ENCODE data around the gene WWC1.
"Not testable (repeated sequence)": the region's sequence is repeated elsewhere in the genome, so short reads cannot be mapped to it uniquely, and the experiment has no call there.

WWC1 gene

GRCh38 chr5:168411871-168412270 is 120.4 kb downstream of the WWC1 start:
- no peak for DNase-seq (ENCODE audit: low spot score)

- no peak for DNase-seq (ENCODE audit: low spot score)
These were observed 121.6 kb downstream of the WWC1 start for GRCh38 chr5:168413062-168413461.

GRCh38 chr5:168413596-168413995 is 122.2 kb downstream of the WWC1 start:
- DNase-seq (ENCODE audit: low spot score) = no peak

GRCh38 chr5:168415401-168415800 is 124.0 kb downstream of the WWC1 start:
- no peak for DNase-seq (ENCODE audit: low spot score)

GRCh38 chr5:168415971-168416370 is 124.5 kb downstream of the WWC1 start:
- DNase-seq (ENCODE audit: low spot score) = no peak

- no peak for DNase-seq (ENCODE audit: low spot score)
These were observed 126.4 kb downstream of the WWC1 start for GRCh38 chr5:168417731-168418429.

- DNase-seq (ENCODE audit: low spot score) = no peak
These were observed 129.0 kb downstream of the WWC1 start for GRCh38 chr5:168420461-168420860.

GRCh38 chr5:168422431-168422830 is 131.0 kb downstream of the WWC1 start:
- DNase-seq (ENCODE audit: low spot score) = peak; percentile 51

- DNase-seq (ENCODE audit: low spot score) = no peak
These were observed 132.0 kb downstream of the WWC1 start for GRCh38 chr5:168423478-168423877.

- DNase-seq (ENCODE audit: low spot score) = no peak
These were observed 132.5 kb downstream of the WWC1 start for GRCh38 chr5:168423971-168424370.

- no peak for DNase-seq (ENCODE audit: low spot score)
These were observed 133.3 kb downstream of the WWC1 start for GRCh38 chr5:168424594-168425323.

GRCh38 chr5:168426007-168426863 is 134.8 kb downstream of the WWC1 start:
- DNase-seq (ENCODE audit: low spot score) = no peak

GRCh38 chr5:168426864-168427172 is 135.4 kb downstream of the WWC1 start:
- no peak for DNase-seq (ENCODE audit: low spot score)

- no peak for DNase-seq (ENCODE audit: low spot score)
These were observed 135.8 kb downstream of the WWC1 start for GRCh38 chr5:168427224-168427623.

- DNase-seq (ENCODE audit: low spot score) = no peak
These were observed 137.1 kb downstream of the WWC1 start for GRCh38 chr5:168428552-168428951.

- DNase-seq (ENCODE audit: low spot score) = no peak
These were observed 138.9 kb downstream of the WWC1 start for GRCh38 chr5:168430296-168430695.

GRCh38 chr5:168432903-168433302 is 141.5 kb downstream of the WWC1 start:
- no peak for DNase-seq (ENCODE audit: low spot score)

- DNase-seq (ENCODE audit: low spot score) = no peak
These were observed 142.6 kb downstream of the WWC1 start for GRCh38 chr5:168434001-168434400.

GRCh38 chr5:168434746-168435321 is 143.4 kb downstream of the WWC1 start:
- DNase-seq (ENCODE audit: low spot score) = no peak

GRCh38 chr5:168435340-168435739 is 143.9 kb downstream of the WWC1 start:
- not testable (repeated sequence) for DNase-seq (ENCODE audit: low spot score)

- DNase-seq (ENCODE audit: low spot score) = no peak
These were observed 146.9 kb downstream of the WWC1 start for GRCh38 chr5:168438349-168438748.

GRCh38 chr5:168443533-168443932 is 152.1 kb downstream of the WWC1 start:
- no peak for DNase-seq (ENCODE audit: low spot score)
